Activated CD4-positive, alpha-beta T cell treated with anti-CD3 and anti-CD28 coated beads for 48 hours (primary cell): Measurements from ENCODE around the gene PLCB4.

Source experiments
- DNase-seq: peaks from one replicate; pipeline ENCODE4 v3.0.0-alpha.2; 2020

PLCB4 gene

DNA sequence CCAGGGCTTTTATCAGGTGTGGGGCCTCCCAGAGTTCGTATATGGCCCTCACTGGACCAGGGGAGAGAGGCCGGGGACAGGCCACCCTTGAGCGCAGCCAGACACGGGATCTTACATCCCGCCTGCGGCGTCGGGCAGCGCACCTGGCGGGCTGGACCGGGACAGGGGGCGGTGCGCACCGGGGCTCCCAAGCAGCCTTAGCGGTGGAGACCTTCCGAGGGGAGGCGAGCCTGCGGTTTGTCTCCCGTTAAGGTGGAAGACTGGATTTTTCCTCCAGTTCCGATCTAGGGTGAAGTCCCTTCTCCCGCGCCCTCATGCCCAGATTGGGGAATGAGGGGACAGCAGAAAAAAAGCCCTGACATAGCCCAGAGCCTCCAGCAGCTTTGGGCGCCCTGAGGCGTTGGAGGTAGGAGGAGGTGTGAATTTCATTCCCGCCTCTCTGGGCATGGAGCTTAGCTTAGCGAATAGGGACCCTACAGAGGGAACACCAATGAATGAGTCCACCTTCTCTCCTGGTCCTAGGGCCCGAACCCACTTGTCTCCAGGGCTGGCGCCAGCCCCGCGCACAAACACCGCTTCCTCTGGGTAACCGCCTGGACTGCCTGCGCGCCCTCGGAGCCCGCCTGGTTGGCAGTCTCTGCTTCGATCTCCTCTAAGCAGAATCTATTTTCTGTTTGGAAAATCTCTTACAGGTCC lies 438.8 kb downstream of the PLCB4 start:
- no peak for DNase-seq

- no peak for DNase-seq
Observed at GRCh38 chr20:9508240-9508661, 439.4 kb downstream of the PLCB4 start.

GRCh38 chr20:9508696-9509178 lies 439.9 kb downstream of the PLCB4 start:
- DNase-seq = no peak

DNA sequence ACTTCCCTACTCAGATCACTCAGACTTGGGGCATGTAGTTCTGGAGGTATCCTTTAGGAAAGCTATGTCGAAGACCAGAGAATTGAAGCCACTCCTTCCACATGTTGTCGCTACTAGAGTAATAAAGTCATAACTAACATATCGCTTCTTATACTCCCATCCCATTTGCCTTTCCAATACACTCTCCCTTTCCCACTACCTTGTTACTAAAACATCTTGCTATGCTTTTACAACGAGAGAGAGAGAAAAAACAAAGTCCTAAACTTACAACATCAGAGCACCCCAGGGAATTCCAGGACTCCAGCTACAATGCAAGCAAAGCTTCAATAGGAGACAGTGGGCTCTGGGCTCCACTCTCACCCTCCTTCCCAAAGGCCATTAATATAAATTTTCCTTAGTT lies 440.4 kb downstream of the PLCB4 start:
- DNase-seq = no peak

DNA sequence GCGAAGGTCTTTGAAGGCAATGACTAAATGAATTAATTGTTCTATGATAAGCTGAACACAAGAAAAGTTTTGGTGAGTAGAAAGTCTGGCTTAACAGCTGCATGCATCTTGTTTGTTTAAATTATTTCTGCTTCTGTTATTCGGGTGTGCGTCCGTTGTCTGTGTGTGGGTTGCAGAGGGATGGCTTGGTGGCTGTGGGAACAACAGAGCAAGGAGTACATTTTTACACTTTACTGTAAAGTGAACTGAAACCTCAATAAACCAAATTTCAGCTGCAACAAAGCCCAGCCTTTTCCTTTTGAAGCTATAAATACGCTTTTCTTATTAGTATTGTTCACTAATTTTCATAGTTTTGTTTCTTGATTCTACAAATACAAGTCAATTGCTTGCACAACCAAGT lies 442.0 kb downstream of the PLCB4 start:
- DNase-seq = no peak

GRCh38 chr20:9514072-9514460 lies 445.2 kb downstream of the PLCB4 start:
- no peak for DNase-seq

DNA sequence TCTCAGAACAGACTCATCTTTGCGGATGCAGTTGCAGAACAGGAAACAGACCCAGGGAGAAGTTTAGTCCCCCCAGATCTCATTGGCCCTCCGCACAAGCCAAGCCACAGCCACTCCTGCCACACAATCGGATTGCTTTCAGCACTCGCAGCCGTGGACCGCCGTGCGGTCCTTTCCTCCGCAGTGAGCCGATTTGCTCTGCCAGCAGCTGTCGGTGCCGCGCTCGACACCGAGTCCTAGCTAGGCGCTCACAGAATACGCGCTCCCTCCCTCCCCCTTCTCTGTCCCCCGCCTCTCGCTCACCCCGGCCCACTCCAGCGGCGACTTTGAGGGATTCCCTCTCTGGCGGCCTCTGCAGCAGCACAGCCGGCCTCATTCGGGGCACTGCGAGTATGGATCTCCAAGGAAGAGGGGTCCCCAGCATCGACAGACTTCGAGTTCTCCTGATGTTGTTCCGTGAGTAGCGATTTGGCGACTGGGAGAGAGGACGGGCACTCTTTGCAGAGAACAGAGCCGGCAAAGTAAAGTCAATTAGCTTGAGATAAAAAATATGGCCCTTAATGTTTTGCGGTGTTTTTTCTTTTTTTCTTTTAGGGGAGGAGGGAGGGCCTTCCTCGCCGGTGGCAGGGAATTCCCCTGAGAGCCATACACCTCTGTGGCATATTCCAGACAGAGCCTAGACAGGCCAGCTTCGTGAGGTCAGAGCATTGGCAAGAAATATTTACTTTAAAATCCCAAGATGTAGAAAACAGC lies 445.8 kb downstream of the PLCB4 start, which contains the start of gene LAMP5:
LAMP5 (plus strand) TSS at position 130 of the 753 bp plus-strand sequence; CDS start at position 393, 263 bp downstream.
- DNase-seq = no peak

DNA sequence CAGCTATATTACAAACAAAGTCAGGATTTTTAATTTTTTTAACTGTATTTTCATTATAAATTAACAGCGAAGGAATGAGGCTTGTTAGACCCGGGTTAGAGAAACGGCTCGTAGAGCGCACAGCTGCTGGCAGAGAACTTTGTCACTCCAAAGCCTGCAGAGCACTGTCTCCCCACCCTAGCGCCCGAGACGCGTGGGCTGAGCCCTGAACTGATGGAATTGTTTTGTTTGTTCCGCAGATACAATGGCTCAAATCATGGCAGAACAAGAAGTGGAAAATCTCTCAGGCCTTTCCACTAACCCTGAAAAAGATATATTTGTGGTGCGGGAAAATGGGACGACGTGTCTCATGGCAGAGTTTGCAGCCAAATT lies 446.3 kb downstream of the PLCB4 start:
- no peak for DNase-seq

- DNase-seq = no peak
Observed at GRCh38 chr20:9515741-9516233, 446.9 kb downstream of the PLCB4 start.

DNA sequence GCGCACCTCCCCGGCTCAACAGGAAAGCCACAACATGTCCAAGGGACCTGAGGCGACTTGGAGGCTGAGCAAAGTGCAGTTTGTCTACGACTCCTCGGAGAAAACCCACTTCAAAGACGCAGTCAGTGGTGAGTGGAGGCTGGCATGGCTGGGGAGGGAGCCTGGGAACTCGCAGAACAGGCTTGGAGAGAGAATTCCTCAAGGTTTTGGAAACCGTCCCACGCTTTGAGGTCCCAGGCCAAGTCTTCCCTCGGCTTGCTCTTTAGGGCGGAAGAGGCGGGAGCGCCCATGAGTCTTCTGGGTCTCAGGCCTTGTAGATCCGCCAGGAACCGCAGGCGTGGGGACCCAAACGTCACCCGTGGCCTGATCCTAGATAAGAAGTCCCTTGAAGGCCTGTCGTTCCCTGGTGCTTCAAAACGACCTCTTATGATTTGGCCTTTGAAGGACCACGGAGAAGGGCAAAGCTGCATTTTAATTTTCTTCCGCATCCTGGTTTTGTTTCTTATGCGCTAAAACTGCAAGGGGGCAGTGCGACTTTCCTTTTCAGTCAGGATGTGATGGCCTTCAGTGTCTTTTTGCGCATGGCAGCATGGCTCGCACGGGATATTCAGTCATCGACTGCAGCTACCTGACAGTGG lies 447.5 kb downstream of the PLCB4 start:
- DNase-seq = no peak

DNA sequence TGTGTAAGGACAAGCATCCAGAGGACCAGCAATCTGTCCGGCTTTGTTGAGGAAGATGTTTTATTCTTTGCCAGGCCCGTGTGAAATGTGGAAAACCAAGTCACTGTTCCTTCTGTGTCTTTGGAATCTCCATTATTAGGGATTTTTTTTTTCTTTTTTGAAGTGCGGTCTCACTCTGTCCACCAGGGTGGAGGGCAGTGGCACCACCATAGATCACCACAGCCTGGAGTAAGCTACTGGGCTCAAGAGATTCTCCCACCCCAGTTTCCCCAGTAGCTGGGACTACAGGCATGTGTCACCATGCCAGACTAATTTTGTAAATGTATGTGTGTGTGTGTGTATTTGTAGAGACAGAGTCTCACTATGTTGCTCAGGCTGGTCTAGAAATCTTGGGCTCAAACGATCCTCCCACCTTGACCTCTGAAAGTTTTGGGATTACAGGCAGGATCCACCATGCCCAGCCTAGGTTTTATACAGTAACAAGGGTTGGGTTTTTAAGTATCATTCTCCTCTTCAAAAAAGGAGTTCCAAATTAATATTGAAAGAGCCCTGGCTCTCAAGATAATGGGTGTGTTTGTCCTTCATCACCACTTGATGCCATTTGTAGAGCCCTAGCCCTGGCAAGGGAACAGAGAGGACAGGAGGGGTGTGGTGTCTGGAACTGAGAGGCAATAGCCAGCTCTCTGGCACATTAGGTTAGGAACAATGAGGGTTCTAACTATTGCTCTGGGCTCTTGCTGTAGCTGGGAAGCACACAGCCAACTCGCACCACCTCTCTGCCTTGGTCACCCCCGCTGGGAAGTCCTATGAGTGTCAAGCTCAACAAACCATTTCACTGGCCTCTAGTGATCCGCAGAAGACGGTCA lies 448.6 kb downstream of the PLCB4 start:
- no peak for DNase-seq

DNA sequence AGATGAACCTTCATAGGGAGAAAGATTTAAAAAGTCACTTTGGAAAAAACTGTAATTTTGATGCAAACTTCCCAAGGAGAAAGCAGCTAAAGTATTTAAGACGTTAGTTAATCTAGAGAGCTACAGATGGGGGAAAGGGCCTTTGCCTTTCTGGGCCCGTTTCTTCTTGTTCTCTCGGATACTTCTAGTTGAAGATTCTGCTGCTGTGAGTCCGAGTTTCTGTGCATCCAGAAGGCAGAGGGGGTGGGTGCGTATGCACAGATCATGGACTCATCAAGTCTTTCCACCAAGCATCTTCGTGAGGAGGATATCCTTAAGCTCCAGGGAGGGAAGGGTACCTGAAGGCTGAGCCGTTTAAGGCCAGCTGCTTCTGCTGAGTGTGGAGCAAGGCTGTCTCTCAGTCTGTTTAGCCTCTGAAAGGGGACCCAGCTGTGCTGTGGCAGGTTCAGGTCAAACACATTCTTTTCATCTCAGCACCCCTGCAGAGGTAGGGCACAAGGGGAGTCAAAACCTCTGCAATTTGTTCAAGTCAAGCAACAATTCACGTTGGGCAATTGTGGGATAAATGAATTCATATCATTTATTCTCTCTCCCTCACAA lies 449.8 kb downstream of the PLCB4 start:
- DNase-seq = no peak

GRCh38 chr20:9520086-9520485 lies 451.2 kb downstream of the PLCB4 start:
- DNase-seq = no peak

DNA sequence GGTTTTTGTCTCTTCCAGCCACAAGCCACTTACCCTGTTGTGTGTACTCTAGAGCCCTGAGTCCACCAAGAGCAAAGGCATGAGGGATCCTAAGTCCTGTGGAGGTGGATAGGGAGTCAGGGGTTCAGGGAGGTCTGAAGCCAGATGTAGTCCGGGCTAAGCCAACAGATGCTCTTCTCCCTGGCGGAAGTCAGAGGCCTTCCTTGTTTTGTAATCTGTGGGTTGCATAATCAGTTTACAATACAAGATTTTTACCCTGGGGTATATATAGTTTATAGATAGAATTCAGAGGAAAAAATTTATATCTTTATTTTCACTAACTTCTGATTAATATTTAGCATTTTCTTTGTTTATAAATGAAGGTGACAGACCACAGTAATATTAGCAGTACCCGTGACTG lies 454.7 kb downstream of the PLCB4 start:
- DNase-seq = no peak
